ENCODE results near the gene MEIS3. TPM values are rescaled to one million over a fixed set of nuclear protein-coding genes. Genes with fewer than 3 reads are reported as not detected.

The MEIS3 gene
- polyA plus RNA-seq, 1 donor, result 6.3 TPM

GRCh38 chr19:47435883-47436417 is 16.6 kb upstream of the MEIS3 start:
- DNase-seq (ENCODE audit: low read depth), result no peak

- no peak for DNase-seq (ENCODE audit: low read depth)
Observed at GRCh38 chr19:47435196-47435595, 15.9 kb upstream of the MEIS3 start.

GRCh38 chr19:47434088-47434487 is 14.8 kb upstream of the MEIS3 start:
- DNase-seq (ENCODE audit: low read depth), result no peak

GRCh38 chr19:47433121-47433520 is 13.8 kb upstream of the MEIS3 start:
- DNase-seq (ENCODE audit: low read depth), result no peak

- DNase-seq (ENCODE audit: low read depth), result no peak
Observed at GRCh38 chr19:47432499-47432898, 13.2 kb upstream of the MEIS3 start.

- DNase-seq (ENCODE audit: low read depth), result no peak
Observed at GRCh38 chr19:47432091-47432490, 12.8 kb upstream of the MEIS3 start.

- no peak for DNase-seq (ENCODE audit: low read depth)
Observed at GRCh38 chr19:47430041-47430802, 10.9 kb upstream of the MEIS3 start.

- DNase-seq (ENCODE audit: low read depth), result no peak
Observed at GRCh38 chr19:47429140-47429793, 9.9 kb upstream of the MEIS3 start.

- DNase-seq (ENCODE audit: low read depth), result peak; percentile 28
Observed at GRCh38 chr19:47428177-47428894, 9.0 kb upstream of the MEIS3 start.

GRCh38 chr19:47427241-47428176 is 8.2 kb upstream of the MEIS3 start:
- no peak for DNase-seq (ENCODE audit: low read depth)

- no peak for DNase-seq (ENCODE audit: low read depth)
Observed at GRCh38 chr19:47423203-47423882, 4.0 kb upstream of the MEIS3 start.

GRCh38 chr19:47422417-47423163 is 3.3 kb upstream of the MEIS3 start:
- DNase-seq (ENCODE audit: low read depth), result no peak

- no peak for DNase-seq (ENCODE audit: low read depth)
Observed at GRCh38 chr19:47421844-47422395, 2.6 kb upstream of the MEIS3 start.

GRCh38 chr19:47421244-47421786 is 2.0 kb upstream of the MEIS3 start:
- no peak for DNase-seq (ENCODE audit: low read depth)

GRCh38 chr19:47419789-47420188 is 462 bp upstream of the MEIS3 start:
- no peak for DNase-seq (ENCODE audit: low read depth)

- DNase-seq (ENCODE audit: low read depth), result no peak
Observed at GRCh38 chr19:47418692-47419029, 666 bp downstream of the MEIS3 start.

GRCh38 chr19:47417746-47418691 is 1.3 kb downstream of the MEIS3 start:
- no peak for DNase-seq (ENCODE audit: low read depth)

GRCh38 chr19:47417107-47417745 is 2.1 kb downstream of the MEIS3 start:
- no peak for DNase-seq (ENCODE audit: low read depth)
